Measurements from ENCODE around the gene CRYBG3. TPM values are rescaled to one million over a fixed set of nuclear protein-coding genes. Genes with fewer than 3 reads are reported as not detected.

CRYBG3 gene
- polyA plus RNA-seq, 5 donors, result 20.8 to 35.5 (median 32.0) TPM

GRCh38 chr3:97940034-97940433 lies 118.2 kb downstream of the CRYBG3 start:
- no peak for DNase-seq

GRCh38 chr3:97942801-97943546 lies 121.2 kb downstream of the CRYBG3 start:
- no peak for DNase-seq

DNA sequence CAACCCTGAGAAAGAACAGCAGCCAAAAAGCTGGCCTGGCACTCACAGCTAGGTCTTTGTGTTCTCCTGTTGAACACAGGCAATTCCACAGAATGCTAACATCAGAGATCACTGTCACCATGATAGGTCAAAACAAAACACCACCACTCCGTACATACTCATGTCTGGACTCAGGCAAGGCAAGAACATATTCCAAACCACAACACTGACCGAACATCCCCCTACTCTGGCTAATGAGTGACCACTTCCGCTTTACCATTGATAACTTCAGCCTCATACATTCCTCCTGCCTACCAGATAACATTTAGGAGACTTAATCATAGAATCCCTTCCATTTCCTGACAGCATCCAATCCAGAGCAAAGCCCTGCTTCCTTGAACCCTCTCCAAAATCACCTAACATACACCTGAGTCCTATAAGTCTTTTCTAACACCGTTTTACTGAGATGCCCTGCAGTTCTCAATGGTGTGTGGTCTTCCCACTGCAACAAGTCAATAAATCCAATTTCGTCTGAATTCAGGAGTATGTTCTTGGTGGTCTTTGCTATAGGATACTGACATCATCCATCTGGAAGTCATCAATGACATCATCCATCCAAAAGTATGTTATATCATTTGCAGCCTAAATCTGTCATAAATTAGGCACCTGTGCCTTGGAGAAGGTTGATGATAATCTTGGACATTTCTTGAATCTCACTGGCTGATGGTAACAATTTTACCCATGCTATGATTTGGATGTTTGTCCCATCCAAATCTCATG lies 126.7 kb downstream of the CRYBG3 start:
- no peak for DNase-seq

DNA sequence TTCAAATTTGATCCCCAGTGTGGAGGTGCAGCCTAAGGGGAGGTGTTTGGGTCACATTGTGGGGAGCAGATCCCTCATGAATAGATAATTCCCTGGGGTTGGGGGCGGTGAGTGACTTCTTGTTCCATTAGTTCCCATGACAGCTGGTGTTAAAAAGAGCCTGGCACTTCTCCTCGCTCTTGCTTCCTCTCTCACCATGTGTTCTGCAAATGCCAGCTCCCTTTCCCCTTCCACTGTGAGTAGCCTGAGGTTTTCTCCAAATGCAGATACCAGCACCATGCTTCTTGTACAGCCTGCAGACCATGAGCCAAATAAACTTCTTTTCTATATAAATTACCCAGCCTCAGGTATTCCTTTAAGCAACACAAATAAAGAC lies 127.3 kb downstream of the CRYBG3 start:
- no peak for DNase-seq

- no peak for DNase-seq
Measured at GRCh38 chr3:97949743-97950142, 127.9 kb downstream of the CRYBG3 start.

GRCh38 chr3:97950360-97950759 lies 128.5 kb downstream of the CRYBG3 start:
- DNase-seq, result no peak

DNA sequence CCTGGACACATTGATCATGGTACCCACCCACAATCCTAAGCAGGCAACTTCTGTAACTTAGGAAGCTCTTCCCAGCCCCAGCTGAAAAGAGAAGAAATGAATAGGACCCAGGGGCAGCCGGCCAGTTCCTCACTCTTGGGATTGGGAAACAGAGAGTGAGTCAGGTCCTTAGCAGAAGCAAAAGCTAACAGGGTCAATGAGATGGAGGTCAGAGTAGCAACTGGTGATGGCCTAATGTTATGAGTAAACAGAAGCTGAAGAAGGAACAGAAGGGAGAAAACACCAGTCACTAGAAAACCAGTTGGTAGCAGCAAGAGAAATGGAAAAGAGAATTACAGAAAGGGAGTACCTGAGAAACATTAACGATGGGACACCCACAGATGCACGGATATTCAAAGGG lies 130.5 kb downstream of the CRYBG3 start:
- no peak for DNase-seq

- no peak for DNase-seq
Measured at GRCh38 chr3:97952872-97953271, 131.1 kb downstream of the CRYBG3 start.

- no peak for DNase-seq
Measured at GRCh38 chr3:97954228-97954827, 132.5 kb downstream of the CRYBG3 start.

GRCh38 chr3:97956051-97956450 lies 134.2 kb downstream of the CRYBG3 start:
- no peak for DNase-seq

- no peak for DNase-seq
Measured at GRCh38 chr3:97957617-97958311, 136.0 kb downstream of the CRYBG3 start.

- no peak for DNase-seq
Measured at GRCh38 chr3:97958396-97958795, 136.6 kb downstream of the CRYBG3 start.

DNA sequence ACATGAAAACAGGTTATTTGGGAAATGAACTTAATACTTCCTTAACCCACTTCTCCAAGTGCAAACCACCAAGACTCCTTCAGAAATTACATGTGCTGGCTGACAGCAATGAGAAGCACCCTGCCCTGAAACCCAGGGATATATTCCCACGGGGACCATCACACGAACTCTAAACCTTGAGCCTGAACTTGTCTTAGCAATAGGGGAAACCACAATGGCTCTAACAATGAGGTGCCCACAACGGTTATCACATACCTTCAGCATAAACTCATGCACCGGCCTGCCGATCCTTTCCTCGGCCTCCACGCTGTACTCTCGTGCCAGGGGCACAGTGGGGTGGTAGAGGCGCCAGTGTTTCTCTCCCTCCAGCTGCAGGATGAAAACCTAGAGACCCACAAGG lies 137.0 kb downstream of the CRYBG3 start:
- DNase-seq, result no peak

- DNase-seq, result no peak
Measured at GRCh38 chr3:97959872-97960271, 138.1 kb downstream of the CRYBG3 start.

DNA sequence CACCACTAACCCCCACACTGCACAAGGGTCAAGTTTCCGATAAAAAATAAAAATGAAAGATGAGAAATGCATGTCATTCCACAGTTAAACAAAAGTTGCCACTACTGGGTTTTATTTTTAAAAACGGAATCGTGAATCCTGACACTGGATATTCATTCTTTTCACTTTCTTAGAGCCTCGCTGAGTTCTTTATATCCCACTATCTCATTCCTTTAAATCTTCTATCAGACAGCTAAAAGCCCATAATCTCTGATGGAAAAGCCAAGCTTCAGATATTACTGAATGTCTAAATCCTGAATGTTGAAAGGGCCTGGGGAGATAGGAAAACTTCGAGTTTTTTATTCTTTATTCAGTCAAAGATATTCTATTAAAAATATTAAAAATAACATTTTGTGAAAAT lies 138.7 kb downstream of the CRYBG3 start:
- DNase-seq, result no peak

DNA sequence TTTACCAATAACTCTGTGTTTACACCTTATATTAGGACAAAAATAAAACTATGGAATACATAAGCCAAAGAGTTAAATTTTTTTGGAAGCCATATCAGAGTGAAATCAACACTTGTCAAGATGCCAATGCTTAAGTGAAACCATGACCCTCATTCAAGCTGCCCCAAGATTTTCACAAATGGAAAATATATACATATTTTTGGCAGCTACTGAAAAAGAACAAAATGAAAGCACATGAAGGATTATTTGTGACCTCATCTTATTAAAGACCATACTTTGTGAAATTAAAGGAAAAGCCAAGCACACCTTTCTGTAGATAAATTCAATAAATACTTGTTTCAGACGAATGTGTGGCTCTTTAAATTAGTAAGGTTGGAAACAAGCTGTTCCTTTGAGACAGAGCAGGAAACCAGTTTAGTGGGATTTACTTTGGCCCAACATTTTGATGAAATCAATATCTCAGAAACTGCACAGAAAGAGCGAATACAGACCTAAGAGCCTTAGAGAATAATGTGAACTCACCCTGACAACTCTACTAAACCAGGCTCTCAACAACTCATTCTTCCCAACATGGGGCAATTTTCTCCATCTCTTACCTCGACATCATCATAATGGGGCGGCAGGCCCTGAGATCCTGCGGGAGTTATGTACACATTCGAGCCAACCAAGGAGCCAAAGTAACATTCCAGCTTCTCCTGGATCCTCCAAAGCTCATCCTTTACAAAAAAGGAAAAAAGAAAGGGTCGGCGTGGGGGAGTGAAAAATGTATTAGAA lies 139.4 kb downstream of the CRYBG3 start:
- no peak for DNase-seq

- DNase-seq, result no peak
Measured at GRCh38 chr3:97967966-97968365, 146.2 kb downstream of the CRYBG3 start.

GRCh38 chr3:97968376-97968775 lies 146.6 kb downstream of the CRYBG3 start:
- no peak for DNase-seq

GRCh38 chr3:97969541-97969940 lies 147.7 kb downstream of the CRYBG3 start:
- no peak for DNase-seq

DNA sequence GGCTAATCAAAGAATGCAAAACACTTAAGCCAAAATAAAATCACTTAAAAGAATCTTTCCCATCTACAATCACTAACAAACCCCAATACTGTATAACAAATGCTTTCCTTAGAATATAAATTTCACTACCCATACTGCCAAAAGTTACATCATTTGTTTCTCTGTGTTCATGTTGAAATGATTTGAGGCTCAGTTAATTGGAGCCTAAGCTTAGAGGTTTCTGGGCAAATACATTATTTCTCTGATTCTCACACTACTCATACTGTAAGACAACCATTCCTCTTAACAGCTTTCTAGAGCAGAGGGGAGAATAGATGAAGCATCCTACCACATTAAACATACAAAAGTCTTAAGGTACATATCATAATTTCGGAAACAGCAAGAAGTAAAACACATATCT lies 148.3 kb downstream of the CRYBG3 start:
- no peak for DNase-seq

DNA sequence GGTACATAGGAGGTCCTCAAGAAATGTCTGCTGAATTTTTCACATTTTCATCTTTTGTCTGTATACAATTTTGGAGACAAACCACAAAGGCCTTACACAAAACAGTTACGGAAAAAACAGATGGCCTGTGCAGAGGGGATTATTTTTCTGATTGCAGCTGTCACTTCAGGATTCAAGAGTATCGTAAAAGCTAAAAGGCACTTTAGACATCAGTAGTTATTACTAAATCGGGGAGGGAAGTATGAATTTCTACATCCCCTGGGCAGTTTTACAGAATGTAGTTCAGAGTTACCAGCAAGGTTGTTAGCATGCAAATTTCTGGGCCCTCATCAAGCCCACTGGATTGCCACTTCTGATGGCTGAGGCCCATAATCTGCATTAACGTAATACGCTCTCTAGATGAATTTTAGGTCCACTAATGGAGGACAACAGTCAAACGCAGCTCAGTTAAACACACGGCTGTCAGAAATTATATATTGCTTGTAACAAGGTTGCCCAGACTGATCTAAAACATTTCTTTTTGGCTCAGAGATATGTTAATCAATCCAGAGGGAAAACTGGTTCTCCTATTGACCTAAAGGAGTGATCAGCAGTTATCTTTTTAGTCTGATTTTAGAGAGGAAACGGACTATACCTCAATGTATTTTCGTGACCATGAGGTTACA lies 149.3 kb downstream of the CRYBG3 start:
- no peak for DNase-seq
